ENCODE data around the gene ROR1.

ROR1 gene

DNA sequence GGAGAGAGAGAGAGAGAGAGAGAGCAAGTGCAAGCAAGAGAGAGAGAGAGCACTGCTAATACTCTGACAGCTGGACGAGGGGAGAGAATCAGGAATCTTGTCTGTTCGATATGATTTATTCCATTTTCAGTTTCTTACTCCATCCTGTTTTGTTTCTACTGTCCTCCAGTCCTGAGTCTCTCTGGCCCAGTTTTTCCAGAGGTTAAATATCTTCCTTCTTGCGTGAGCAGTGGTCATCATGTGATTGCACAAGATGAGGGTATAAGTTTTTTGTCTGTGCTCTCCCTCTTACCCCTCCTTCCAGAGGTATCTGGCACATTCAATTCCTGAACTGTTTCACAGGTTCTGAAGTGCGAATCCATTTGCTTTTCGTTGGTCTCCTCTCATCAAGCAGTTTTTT, 446.4 kb downstream of the ROR1 start:
- TF ChIP-seq TAF1 (IDR thresholded peaks at IDR 0.05; ENCODE audit: borderline replicate concordance, insufficient read depth, low read length) (no peak), SIN3A (IDR thresholded peaks at IDR 0.05; ENCODE audit: borderline replicate concordance, insufficient read depth, low read length) (no peak), POLR2AphosphoS5 (IDR thresholded peaks at IDR 0.05; ENCODE audit: low read depth, low read length) (no peak), FOXP2 (optimal IDR thresholded peaks at IDR 0.05; ENCODE audit: borderline replicate concordance, extremely low read depth, extremely low read length, insufficient read depth) (no peak)
- TF ChIP-seq, protein P1, sequence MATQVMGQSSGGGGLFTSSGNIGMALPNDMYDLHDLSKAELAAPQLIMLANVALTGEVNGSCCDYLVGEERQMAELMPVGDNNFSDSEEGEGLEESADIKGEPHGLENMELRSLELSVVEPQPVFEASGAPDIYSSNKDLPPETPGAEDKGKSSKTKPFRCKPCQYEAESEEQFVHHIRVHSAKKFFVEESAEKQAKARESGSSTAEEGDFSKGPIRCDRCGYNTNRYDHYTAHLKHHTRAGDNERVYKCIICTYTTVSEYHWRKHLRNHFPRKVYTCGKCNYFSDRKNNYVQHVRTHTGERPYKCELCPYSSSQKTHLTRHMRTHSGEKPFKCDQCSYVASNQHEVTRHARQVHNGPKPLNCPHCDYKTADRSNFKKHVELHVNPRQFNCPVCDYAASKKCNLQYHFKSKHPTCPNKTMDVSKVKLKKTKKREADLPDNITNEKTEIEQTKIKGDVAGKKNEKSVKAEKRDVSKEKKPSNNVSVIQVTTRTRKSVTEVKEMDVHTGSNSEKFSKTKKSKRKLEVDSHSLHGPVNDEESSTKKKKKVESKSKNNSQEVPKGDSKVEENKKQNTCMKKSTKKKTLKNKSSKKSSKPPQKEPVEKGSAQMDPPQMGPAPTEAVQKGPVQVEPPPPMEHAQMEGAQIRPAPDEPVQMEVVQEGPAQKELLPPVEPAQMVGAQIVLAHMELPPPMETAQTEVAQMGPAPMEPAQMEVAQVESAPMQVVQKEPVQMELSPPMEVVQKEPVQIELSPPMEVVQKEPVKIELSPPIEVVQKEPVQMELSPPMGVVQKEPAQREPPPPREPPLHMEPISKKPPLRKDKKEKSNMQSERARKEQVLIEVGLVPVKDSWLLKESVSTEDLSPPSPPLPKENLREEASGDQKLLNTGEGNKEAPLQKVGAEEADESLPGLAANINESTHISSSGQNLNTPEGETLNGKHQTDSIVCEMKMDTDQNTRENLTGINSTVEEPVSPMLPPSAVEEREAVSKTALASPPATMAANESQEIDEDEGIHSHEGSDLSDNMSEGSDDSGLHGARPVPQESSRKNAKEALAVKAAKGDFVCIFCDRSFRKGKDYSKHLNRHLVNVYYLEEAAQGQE (IDR thresholded peaks at IDR 0.05; ENCODE audit: insufficient read depth in 1 of 2, low read depth in 2 of 2, low read length in 2 of 2): no peak

GRCh38 chr1:64223329-64224151, 449.7 kb downstream of the ROR1 start:
- no peak for TF ChIP-seq FOXP2 (optimal IDR thresholded peaks at IDR 0.05; ENCODE audit: borderline replicate concordance, extremely low read depth, extremely low read length, insufficient read depth)

GRCh38 chr1:64228167-64228957, 454.5 kb downstream of the ROR1 start:
- no peak for TF ChIP-seq POLR2AphosphoS5 (IDR thresholded peaks at IDR 0.05; ENCODE audit: low read depth, low read length)
- TF ChIP-seq SIN3A (IDR thresholded peaks at IDR 0.05; ENCODE audit: borderline replicate concordance, insufficient read depth, low read length): no peak
- TF ChIP-seq TAF1 (IDR thresholded peaks at IDR 0.05; ENCODE audit: borderline replicate concordance, insufficient read depth, low read length): no peak
- TF ChIP-seq FOXP2 (optimal IDR thresholded peaks at IDR 0.05; ENCODE audit: borderline replicate concordance, extremely low read depth, extremely low read length, insufficient read depth): no peak
- TF ChIP-seq, protein P1 (IDR thresholded peaks at IDR 0.05; ENCODE audit: insufficient read depth in 1 of 2, low read depth in 2 of 2, low read length in 2 of 2): no peak

GRCh38 chr1:64229307-64229706, 455.5 kb downstream of the ROR1 start:
- TF ChIP-seq FOXP2 (optimal IDR thresholded peaks at IDR 0.05; ENCODE audit: borderline replicate concordance, extremely low read depth, extremely low read length, insufficient read depth) (no peak), SIN3A (IDR thresholded peaks at IDR 0.05; ENCODE audit: borderline replicate concordance, insufficient read depth, low read length) (no peak), TAF1 (IDR thresholded peaks at IDR 0.05; ENCODE audit: borderline replicate concordance, insufficient read depth, low read length) (no peak), POLR2AphosphoS5 (IDR thresholded peaks at IDR 0.05; ENCODE audit: low read depth, low read length) (no peak)
- TF ChIP-seq, protein P1 (IDR thresholded peaks at IDR 0.05; ENCODE audit: insufficient read depth in 1 of 2, low read depth in 2 of 2, low read length in 2 of 2): no peak
